GM10248 (cell line): ENCODE data around the gene UPF1.

Experiments used
- CTCF ChIA-PET: fragments of 300-600 bp; sonication (Branson Sonifier 250); formaldehyde crosslinking; extraction: SDS; loops from one replicate; lab custom pipeline; 2021; ENCODE audit warnings: antibody characterized with exemption; lab: Yijun Ruan, JAX
- POLR2A ChIA-PET: fragments of 350-650 bp; sonication (Branson Sonifier 250); formaldehyde crosslinking; extraction: SDS; loops from one replicate; lab custom pipeline; 2020; ENCODE audit warnings: antibody characterized with exemption; lab: Yijun Ruan, JAX
- DNase-seq: peaks from one replicate; pipeline ENCODE4 v3.0.0; 2012; ENCODE audit errors: extremely low spot score
- TF ChIP-seq, protein P1 (sequence below): IDR thresholded peaks from 2 replicates; pipeline ENCODE4 v1.5.1; 2012; ENCODE audit warnings: mild to moderate bottlenecking, low read depth; ENCODE audit errors: extremely low read depth, missing control alignments, control extremely low read depth

UPF1 gene

DNA sequence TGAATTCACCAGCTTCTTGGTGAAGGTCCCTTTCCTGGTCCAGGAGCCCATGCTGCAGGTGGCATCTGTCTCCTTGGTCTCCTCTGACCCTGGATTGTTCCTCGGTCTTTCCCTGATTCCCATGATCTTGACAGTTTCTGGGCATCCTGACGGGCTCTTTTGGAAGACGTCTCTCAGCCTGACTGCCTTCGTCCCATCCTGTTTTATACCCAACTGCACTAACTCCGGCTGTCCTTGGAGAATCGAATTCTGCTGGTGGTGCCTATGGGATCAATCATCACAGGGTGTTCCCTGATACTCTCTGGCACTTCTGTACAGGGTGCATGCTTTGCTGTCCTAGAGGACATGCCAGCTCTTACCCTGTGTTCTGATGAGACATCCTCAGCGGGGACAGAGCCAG, 45.1 kb downstream of the UPF1 start:
- TF ChIP-seq, protein P1, sequence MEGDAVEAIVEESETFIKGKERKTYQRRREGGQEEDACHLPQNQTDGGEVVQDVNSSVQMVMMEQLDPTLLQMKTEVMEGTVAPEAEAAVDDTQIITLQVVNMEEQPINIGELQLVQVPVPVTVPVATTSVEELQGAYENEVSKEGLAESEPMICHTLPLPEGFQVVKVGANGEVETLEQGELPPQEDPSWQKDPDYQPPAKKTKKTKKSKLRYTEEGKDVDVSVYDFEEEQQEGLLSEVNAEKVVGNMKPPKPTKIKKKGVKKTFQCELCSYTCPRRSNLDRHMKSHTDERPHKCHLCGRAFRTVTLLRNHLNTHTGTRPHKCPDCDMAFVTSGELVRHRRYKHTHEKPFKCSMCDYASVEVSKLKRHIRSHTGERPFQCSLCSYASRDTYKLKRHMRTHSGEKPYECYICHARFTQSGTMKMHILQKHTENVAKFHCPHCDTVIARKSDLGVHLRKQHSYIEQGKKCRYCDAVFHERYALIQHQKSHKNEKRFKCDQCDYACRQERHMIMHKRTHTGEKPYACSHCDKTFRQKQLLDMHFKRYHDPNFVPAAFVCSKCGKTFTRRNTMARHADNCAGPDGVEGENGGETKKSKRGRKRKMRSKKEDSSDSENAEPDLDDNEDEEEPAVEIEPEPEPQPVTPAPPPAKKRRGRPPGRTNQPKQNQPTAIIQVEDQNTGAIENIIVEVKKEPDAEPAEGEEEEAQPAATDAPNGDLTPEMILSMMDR = no peak
- ChIA-PET CTCF (interaction anchor here (1.3 to 2.0 kb wide), 4 partner anchors 9 to 283 kb away, joined by 3 to 7 read pairs (median 4); no protein-coding TSS in a partner anchor), POLR2A (no interaction called here)
- DNase-seq = no peak

DNA sequence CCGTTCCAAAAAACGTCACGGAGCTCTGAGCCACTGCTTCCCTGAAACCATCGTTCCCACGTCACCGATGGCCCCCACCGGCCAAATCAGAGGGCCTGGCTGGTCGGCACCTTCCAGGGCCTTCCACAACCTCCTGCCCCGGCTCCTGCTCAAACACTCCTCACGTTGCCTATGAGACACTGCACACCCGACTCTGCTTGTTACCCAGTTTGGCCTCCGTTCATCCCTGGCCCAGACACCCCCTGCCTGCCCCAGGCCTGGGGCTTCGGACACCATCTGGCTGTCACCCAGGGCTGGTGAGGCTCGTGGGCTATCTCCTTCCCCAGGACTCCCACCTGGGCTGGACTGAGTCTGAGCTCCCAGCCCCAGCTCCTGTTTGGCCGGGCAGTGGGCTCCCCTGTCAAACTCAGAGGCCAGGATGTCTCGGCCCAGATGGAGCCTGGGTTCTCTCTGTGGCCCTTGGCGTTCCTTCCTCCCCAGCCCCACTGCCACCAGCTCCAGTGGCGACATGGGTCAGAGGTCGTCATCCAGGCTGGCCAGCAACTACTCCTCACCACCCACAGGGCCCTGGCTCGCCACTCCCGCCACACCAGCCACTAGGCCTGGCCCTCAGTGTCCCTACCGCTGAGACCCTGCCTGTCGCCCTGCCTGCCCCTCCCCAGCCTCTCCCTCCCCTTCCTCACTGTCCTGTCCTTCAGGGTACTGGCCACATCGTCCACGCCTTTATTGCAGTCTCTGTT, 46.5 kb downstream of the UPF1 start:
- CTCF ChIA-PET = interaction anchor here (0.7 to 1.3 kb wide), 3 partner anchors 11 to 284 kb away, joined by 3 to 4 read pairs (median 3); no protein-coding TSS in a partner anchor
- POLR2A ChIA-PET = no interaction called here
- TF ChIP-seq, protein P1 = no peak
- no peak for DNase-seq

DNA sequence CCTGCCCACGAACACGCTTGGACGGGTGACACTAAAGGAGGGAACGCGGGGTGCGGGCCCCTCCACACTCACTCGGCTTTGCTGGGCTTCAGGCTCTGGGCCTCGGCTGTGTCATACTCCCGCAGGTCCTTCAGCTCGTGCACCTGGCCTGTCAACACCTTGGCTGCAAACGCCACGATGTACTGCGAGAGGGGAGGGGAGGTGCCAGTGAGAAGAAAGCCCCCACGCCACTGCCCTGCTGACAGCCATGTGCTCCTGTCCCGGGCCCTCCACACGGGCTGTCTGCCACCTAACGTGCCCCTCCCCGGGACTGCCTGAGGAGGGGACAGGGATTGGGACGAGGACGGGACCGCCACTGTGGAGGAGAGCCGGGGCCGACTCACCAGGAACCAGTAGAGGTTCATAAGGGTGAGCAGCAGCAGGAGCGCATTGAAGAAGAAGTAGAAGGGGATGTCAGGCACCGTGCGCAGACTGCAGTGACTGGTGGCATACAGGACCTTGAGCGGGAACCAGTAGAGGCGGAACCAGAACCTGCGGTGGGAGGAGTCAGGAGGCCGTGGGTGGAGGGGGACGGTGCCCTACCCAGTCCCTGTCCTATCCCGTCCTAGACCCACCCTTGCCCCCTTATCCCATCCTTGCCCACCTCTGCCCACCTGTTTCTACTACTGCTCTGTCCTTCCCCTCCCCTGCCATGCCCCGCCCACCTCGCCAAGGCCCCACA, 47.3 kb downstream of the UPF1 start:
- CTCF ChIA-PET = no interaction called here
- POLR2A ChIA-PET = no interaction called here
- no peak for DNase-seq
- TF ChIP-seq, protein P1 = no peak

DNA sequence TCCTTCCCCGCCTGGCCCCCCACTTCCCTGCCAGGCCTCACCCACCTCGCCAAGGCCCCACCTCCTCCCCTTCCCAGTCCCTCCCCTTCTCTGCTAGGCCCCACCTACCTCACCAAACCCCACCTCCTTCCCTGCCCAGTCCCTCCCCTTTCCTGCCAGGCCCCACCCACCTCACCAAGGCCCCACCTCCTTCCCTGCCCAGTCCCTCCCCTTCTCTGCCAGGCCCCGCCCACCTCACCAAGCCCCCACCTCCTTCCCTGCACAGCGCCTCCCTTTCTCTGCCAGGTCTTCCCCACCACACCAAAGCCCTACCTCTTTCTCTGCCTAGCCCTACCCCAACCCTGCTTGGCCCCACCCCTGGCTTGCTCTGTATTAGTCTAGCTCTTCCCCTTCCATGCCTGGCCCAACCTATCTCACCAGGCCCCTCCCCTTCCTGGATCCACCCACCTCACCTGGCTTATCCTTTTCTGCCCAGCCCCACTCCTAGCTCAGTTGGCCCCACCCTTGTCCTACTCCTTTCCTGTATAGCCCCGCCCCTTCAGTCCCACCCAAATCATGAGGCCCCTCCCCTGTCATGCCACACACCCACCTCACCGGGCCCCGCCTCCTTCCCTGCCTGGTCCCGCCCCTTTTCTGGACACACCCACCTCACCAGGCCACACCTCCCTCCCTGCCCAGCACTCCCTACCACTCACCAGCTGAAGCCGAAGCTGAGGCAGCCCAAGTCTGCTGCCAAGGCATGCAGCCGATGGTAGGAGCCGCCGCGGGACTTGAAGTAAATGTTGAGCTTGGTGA, 48.0 kb downstream of the UPF1 start:
- TF ChIP-seq, protein P1 = no peak
- no peak for DNase-seq
- ChIA-PET POLR2A (no interaction called here), CTCF (interaction anchor here (0.9 to 1.2 kb wide), 2 partner anchors 26 to 31 kb away, joined by 3 to 4 read pairs; no protein-coding TSS in a partner anchor)

DNA sequence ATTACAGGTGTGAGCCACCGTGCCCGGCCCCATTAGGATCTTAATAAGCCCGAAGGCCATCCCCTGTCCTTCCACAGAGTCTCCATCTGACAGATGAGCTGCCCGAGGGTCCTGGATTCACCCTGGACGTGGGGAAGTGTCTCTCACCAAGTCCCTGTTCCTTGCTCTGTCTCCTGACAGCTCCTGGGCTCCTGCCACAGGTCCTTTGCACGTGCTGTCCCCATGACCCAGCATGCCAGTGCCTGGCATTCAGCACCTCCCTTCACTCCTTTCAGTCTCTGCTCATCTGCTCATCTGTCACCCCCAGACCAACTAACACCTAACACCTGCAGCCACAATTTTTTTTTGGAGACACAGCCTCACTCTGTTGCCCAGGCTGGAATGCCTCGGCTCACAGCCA, 49.7 kb downstream of the UPF1 start:
- POLR2A ChIA-PET = no interaction called here
- CTCF ChIA-PET = no interaction called here
- TF ChIP-seq, protein P1 = no peak
- no peak for DNase-seq
